ENCODE results near the gene KSR2. TPM values are rescaled to one million over a fixed set of nuclear protein-coding genes. Genes with fewer than 3 reads are reported as not detected.

The KSR2 gene
- total RNA-seq, 2 experiments from 2014 or later = not detected

DNA sequence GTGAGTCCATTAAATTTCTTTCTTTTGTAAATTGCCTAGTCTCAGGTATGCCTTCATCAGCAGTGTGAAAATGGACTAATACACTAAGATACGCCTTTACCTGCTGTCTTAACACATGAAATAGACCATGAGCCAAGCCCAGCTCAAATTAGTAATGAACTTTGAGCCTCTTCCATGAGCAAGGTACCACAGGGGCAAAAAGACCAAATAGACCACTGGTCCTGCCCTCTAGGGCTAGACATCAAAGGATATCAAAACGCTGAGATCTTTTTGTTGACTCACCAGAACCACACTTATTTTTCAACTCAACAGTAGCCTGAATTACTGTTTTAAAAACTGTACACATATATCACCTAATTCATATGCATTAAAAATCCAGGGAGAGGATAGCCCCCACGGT is 469.9 kb downstream of the KSR2 start:
- Mint-ChIP-seq H3K36me3 (ENCODE audit: low read depth) (no peaks in the 10 kb centered on the region), H3K27ac (no peak overlapping the region), H3K27me3 (ENCODE audit: low read depth) (no peaks in the 10 kb centered on the region), H3K9me3 (ENCODE audit: insufficient read depth) (no peaks in the 10 kb centered on the region), H3K4me3 (no peak overlapping the region), H3K4me1 (ENCODE audit: low read depth) (no peaks in the 10 kb centered on the region)
- ChIA-PET POLR2A (no interaction called here), CTCF (no interaction called here)
- ATAC-seq = no peak
- DNase-seq = no peak

DNA sequence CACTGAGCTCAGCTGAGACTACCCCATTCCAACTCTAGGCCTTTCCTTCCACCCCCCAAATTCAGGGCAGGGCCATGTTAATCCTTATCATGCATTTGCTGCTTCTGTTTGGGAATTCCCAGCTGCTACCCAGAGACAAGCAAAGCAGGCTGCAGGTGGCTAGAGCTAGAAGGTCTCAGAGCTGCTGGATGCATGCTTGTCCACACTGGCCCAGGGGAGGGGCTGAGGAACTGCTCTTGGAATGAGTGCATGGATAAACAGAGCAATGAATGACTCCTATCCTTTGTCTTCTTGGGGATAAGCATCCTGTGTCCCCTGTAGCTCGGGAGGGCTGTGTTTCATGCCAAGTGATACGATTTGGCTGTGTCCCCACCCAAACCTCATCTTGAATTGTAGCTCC is 470.5 kb downstream of the KSR2 start:
- CTCF ChIA-PET = no interaction called here
- Mint-ChIP-seq H3K27me3 (ENCODE audit: low read depth) (no peaks in the 10 kb centered on the region), H3K4me1 (ENCODE audit: low read depth) (no peaks in the 10 kb centered on the region), H3K9me3 (ENCODE audit: insufficient read depth) (no peaks in the 10 kb centered on the region), H3K36me3 (ENCODE audit: low read depth) (no peaks in the 10 kb centered on the region), H3K27ac (no peak overlapping the region), H3K4me3 (no peak overlapping the region)
- POLR2A ChIA-PET = no interaction called here
- no peak for ATAC-seq
- no peak for DNase-seq

DNA sequence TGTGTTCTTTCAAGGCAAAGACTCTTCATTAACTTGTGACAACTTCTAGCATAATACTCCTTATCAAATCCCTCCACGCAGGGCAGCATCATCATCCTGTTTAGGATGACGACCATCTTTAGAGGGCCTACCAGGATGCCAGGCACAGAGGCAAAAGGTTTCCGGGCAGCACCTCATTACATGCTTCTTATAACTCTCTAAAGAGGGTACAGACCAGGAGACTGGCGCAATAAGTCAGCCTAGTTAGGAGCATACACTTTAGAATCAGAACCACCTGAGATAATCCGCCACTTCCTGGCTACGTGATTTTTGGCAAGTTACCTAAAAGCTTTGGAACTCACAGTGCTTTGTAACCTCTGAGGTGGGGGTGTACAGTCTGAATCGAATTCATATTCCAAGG is 471.4 kb downstream of the KSR2 start:
- Mint-ChIP-seq H3K27me3 (ENCODE audit: low read depth) (no peaks in the 10 kb centered on the region), H3K4me3 (no peak overlapping the region), H3K27ac (no peak overlapping the region), H3K36me3 (ENCODE audit: low read depth) (no peaks in the 10 kb centered on the region), H3K4me1 (ENCODE audit: low read depth) (no peaks in the 10 kb centered on the region), H3K9me3 (ENCODE audit: insufficient read depth) (no peaks in the 10 kb centered on the region)
- DNase-seq (no peak), ATAC-seq (no peak)
- ChIA-PET CTCF (no interaction called here), POLR2A (no interaction called here)

DNA sequence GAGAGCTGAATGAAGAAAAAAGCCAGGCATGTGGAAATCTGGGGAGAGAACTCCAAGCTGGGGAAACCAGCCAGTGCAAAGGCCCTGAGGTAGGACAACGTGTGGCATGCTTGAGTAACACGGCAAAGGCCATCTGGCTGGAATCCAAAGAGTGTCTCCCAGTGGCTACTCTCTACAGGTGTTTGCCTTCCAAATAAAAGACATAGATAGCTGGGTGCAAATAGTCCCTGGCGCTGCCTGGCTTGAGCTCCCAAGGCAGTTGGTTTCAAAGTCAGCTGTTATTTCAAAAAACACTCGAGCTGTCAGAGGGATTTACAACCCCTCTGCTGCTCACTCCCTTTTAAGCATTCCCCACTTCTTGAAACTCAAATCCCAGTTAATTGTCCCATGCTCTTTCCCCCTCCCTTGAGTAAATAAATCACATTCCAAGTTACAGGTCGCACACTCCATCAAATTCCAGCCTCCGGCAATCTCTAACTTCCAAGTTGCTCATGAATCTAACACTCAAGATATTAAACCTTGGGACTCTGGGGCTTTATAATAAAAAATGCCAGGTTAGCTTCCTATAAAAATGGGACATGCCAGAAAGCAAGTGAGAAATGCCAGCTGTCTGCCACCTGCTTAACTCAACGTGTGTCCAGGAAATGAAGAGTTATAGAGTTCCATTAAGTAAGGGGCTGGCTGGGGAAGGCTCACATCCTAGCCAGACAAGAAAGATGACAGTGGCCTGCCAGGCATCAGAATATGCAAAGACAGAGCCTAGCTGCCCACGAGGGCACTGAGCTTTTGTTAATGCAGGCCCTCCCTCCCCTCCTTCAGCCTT is 473.7 kb downstream of the KSR2 start:
- ChIA-PET POLR2A (no interaction called here), CTCF (no interaction called here)
- DNase-seq = no peak
- H3K27ac Mint-ChIP-seq = no peak overlapping the region
- no peaks in the 10 kb centered on the region for H3K4me1 Mint-ChIP-seq (ENCODE audit: low read depth)
- H3K9me3 Mint-ChIP-seq (ENCODE audit: insufficient read depth) = no peaks in the 10 kb centered on the region
- no peak for ATAC-seq
- no peaks in the 10 kb centered on the region for H3K36me3 Mint-ChIP-seq (ENCODE audit: low read depth)
- no peak overlapping the region for H3K4me3 Mint-ChIP-seq
- H3K27me3 Mint-ChIP-seq (ENCODE audit: low read depth) = no peaks in the 10 kb centered on the region

DNA sequence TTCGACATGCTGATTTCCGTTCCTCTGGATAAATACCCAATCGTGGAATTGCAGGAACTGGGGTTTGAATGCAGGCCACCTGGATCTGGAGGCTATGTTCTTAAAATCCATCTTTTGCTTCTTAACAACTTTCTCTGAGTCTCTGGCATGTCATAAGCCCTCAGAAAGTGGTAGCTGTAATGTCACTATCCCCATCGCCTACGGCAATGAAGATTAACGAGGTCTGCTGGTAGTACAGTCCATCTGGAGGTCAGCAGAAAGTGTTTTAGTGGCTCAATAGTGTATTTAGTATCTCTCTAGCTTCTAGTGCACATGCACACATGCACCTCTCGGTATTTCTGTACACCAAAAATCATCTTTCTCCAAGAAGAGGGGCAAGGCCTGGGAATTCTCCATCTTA is 477.1 kb downstream of the KSR2 start:
- H3K4me1 Mint-ChIP-seq (ENCODE audit: low read depth) = no peaks in the 10 kb centered on the region
- ATAC-seq (no peak), DNase-seq (no peak)
- H3K27ac Mint-ChIP-seq = no peak overlapping the region
- no peak overlapping the region for H3K4me3 Mint-ChIP-seq
- ChIA-PET CTCF (no interaction called here), POLR2A (no interaction called here)
- H3K9me3 Mint-ChIP-seq (ENCODE audit: insufficient read depth) = no peaks in the 10 kb centered on the region
- no peaks in the 10 kb centered on the region for H3K27me3 Mint-ChIP-seq (ENCODE audit: low read depth)
- H3K36me3 Mint-ChIP-seq (ENCODE audit: low read depth) = no peaks in the 10 kb centered on the region

DNA sequence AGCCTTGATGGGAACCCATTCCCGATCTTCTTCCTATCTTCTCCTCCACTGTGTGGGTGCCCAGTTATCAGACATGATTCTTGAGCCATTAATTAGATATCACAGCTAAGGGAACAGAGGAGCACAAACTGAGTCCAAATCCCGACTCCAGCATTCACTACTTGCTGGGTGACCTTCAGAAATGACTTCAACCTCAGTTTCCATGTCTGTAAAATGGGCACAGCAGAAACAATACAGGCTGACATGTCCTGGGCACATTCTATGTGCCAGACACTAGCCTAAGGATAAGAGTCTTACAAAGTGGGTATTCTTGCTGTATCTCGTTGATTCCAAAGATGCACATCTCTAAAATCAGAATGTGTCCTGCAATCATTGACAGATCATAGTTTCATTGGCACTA is 478.7 kb downstream of the KSR2 start:
- ChIA-PET CTCF (no interaction called here), POLR2A (no interaction called here)

DNA sequence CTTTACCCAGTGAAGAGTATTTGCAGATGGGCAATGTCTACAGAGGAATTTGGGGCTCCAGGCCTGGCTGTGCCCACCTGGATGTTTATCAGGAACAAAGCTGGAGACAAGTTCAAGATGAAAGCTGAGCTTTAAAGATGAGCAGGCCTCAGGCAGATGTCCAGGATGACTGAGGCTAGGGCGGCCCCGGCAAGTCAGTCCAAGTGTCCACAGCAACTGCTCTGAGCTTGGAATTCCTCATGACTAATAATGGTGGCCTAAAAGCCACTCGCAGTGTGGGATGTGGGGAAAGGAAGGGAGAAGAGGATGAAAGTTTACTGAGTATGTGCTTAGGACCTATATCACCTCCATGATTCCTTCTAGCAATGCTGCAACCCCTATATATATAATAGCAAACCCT is 479.1 kb downstream of the KSR2 start:
- no peaks in the 10 kb centered on the region for H3K4me1 Mint-ChIP-seq (ENCODE audit: low read depth)
- H3K4me3 Mint-ChIP-seq = no peak overlapping the region
- ATAC-seq (no peak), DNase-seq (no peak)
- CTCF ChIA-PET = no interaction called here
- POLR2A ChIA-PET = no interaction called here
- no peaks in the 10 kb centered on the region for H3K27me3 Mint-ChIP-seq (ENCODE audit: low read depth)
- no peaks in the 10 kb centered on the region for H3K36me3 Mint-ChIP-seq (ENCODE audit: low read depth)
- no peaks in the 10 kb centered on the region for H3K9me3 Mint-ChIP-seq (ENCODE audit: insufficient read depth)
- H3K27ac Mint-ChIP-seq = no peak overlapping the region

More for the DNA sequence above, 478.7 kb downstream of the KSR2 start:
- Mint-ChIP-seq H3K27me3 (ENCODE audit: low read depth) (no peaks in the 10 kb centered on the region), H3K9me3 (ENCODE audit: insufficient read depth) (no peaks in the 10 kb centered on the region), H3K4me3 (no peak overlapping the region), H3K36me3 (ENCODE audit: low read depth) (no peaks in the 10 kb centered on the region), H3K27ac (no peak overlapping the region), H3K4me1 (ENCODE audit: low read depth) (no peaks in the 10 kb centered on the region)
- ATAC-seq (no peak), DNase-seq (no peak)

DNA sequence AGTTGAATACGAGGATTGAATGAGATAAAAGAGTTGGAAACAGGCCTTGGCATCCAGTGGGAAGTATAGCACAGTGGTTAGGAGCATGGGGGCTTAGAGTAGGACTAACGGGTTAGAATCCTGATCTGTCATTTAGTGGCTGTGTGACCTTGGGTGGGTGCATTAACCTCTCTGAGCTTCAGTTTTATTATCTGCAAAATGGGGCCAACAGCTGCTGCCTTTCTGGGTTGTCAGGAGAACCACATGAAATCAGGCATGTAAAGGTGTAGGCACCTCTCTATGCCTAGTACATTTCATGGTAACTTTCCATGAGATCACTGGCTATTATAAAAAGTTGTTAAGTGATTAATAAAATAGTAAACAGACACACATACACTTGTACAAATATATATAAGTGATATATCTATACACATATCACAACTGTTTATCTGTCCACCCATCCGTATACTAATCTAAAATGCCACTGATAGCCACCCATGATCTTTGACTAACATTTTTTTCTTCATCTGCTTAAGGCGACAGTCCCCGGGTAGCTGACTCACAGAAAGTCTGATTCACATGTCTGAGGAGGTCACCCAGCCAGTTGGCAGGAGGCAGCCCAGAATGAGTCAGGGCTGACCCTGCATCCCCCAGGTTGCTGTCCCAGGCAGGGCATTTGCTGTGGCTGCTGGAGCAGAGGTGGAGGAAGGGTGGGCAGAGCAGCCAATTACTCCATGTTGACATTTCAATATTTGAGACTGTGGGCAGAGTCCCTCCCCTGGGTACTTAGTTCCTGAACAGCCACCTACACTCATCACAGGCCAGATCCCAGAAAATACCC is 481.7 kb downstream of the KSR2 start:
- no peak overlapping the region for H3K4me3 Mint-ChIP-seq
- CTCF ChIA-PET = no interaction called here
- no peaks in the 10 kb centered on the region for H3K36me3 Mint-ChIP-seq (ENCODE audit: low read depth)
- no peaks in the 10 kb centered on the region for H3K27me3 Mint-ChIP-seq (ENCODE audit: low read depth)
- no peaks in the 10 kb centered on the region for H3K9me3 Mint-ChIP-seq (ENCODE audit: insufficient read depth)
- no peak for DNase-seq
- POLR2A ChIA-PET = no interaction called here
- no peak overlapping the region for H3K27ac Mint-ChIP-seq
- H3K4me1 Mint-ChIP-seq (ENCODE audit: low read depth) = no peaks in the 10 kb centered on the region
- no peak for ATAC-seq

DNA sequence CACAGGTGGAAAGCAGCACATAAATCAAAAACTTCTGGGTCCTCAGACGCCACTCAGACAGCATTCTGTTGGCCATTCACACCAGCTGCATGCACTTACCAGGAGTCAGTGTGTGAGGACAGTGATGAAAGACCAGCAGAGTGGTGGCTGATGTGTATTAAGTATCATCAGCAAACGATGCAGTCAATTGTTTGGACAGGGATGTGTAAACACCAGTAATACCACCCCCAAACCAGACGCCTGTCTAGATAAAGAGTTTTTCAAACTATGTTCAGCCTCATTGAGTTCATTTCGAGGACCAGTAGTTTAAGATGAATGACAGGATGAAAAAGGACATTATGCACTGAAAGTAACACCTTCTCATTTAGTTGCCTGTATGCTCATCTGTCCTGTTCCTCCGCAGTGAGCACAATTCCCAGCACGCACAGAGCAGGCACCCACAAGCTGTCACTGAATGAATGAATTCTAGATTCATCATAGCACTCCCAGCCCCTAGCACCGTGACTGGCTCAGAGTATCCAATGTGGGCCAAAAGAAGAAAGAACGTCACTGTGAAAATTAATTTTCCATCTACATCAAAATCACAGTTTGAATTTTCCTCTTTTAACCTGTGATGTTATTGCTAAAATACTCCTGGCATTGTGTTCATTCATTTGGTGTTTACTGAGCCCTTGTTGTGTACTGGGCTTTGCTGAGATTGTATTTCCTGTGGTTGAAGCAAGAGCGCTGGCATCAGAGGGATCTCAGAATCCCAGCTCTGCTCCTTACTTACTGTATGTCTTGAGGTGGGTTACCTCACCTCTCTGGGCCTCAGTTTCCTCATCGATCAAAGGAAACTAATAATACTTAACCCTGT is 482.6 kb downstream of the KSR2 start:
- Mint-ChIP-seq H3K27ac (no peak overlapping the region), H3K4me3 (no peak overlapping the region), H3K9me3 (ENCODE audit: insufficient read depth) (no peaks in the 10 kb centered on the region), H3K27me3 (ENCODE audit: low read depth) (no peaks in the 10 kb centered on the region), H3K4me1 (ENCODE audit: low read depth) (no peaks in the 10 kb centered on the region), H3K36me3 (ENCODE audit: low read depth) (no peaks in the 10 kb centered on the region)
- no peak for ATAC-seq
- DNase-seq = no peak
- POLR2A ChIA-PET = no interaction called here
- CTCF ChIA-PET = no interaction called here

DNA sequence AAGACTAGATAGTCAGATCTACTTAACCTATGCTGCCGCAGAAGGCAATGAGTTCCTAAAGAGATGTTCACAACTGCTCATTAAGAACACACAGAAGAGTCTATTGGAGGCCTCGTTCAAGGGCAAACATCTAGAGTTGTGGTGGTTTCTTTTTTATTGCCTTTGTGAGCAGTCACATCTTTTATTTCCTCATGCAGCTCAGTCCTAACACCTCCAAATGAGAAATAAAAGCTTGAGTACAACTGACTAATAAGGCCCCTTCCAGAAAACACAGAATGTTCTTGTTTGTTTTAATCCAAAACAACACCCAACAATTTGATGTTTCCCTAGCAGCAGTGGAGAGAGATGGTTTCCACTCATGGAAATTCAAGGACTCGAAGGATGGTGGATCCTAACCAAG is 483.9 kb downstream of the KSR2 start:
- no peak overlapping the region for H3K27ac Mint-ChIP-seq
- no peak for ATAC-seq
- no peaks in the 10 kb centered on the region for H3K9me3 Mint-ChIP-seq (ENCODE audit: insufficient read depth)

DNA sequence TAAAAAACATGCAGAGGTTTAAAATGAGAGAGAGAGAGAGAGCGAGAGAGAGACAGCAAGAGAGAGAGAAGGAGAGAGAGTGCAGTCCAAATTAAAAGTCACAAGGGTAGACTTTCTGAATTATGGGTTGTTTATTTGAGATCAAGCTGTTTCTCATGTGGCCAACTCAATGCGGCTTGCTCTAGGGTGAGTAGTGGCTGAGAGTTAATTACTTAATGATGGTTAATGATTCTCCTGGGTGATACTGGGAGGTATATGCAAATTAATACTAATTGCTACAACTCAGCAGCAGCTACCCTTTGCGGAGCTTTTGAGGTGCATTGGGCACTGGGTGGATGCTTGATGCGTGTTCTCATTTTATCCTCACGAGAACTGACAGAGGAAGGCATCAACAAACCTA is 485.3 kb downstream of the KSR2 start:
- Mint-ChIP-seq H3K36me3 (ENCODE audit: low read depth) (no peaks in the 10 kb centered on the region), H3K4me3 (no peak overlapping the region), H3K27ac (no peak overlapping the region), H3K4me1 (ENCODE audit: low read depth) (no peaks in the 10 kb centered on the region), H3K9me3 (ENCODE audit: insufficient read depth) (no peaks in the 10 kb centered on the region), H3K27me3 (ENCODE audit: low read depth) (no peaks in the 10 kb centered on the region)
- ChIA-PET POLR2A (no interaction called here), CTCF (no interaction called here)
- DNase-seq (no peak), ATAC-seq (no peak)

More for the DNA sequence above, 483.9 kb downstream of the KSR2 start:
- no peaks in the 10 kb centered on the region for H3K36me3 Mint-ChIP-seq (ENCODE audit: low read depth)
- no peaks in the 10 kb centered on the region for H3K27me3 Mint-ChIP-seq (ENCODE audit: low read depth)
- CTCF ChIA-PET = no interaction called here
- no peak overlapping the region for H3K4me3 Mint-ChIP-seq
- DNase-seq = no peak
- POLR2A ChIA-PET = no interaction called here
- no peaks in the 10 kb centered on the region for H3K4me1 Mint-ChIP-seq (ENCODE audit: low read depth)

DNA sequence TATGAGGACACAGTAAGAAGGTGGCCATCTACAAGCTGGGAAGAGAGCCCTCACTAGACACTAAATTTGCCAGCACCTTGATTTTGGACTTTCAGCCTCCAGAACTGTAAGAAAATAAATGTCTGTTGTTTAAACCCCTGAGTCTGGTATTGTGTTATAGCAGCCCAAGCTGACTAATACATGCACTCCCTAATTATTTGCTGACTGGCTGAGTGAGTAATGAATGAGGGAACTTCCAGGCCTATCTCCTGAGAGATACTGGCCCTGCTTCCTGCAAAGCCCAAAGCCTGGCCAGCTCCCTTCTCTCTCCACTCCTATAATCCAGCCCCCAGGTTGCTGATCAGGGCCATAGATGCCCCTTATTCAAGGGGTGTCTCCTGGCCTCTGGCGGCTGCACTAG is 487.3 kb downstream of the KSR2 start:
- CTCF ChIA-PET = no interaction called here
- POLR2A ChIA-PET = no interaction called here
- ATAC-seq = no peak
- H3K9me3 Mint-ChIP-seq (ENCODE audit: insufficient read depth) = no peaks in the 10 kb centered on the region
- no peaks in the 10 kb centered on the region for H3K4me1 Mint-ChIP-seq (ENCODE audit: low read depth)
- DNase-seq = no peak
- H3K36me3 Mint-ChIP-seq (ENCODE audit: low read depth) = no peaks in the 10 kb centered on the region
- H3K27ac Mint-ChIP-seq = no peak overlapping the region
- H3K4me3 Mint-ChIP-seq = no peak overlapping the region
- H3K27me3 Mint-ChIP-seq (ENCODE audit: low read depth) = no peaks in the 10 kb centered on the region

All from activated CD8-positive, alpha-beta T cell treated with anti-CD3 and anti-CD28 coated beads, Interleukin-2, amount 10 ng/mL, durations not matched to agents 7 days and 5 days (primary cell).